ENCODE data around the gene HCCS. TPM values are rescaled to one million over a fixed set of nuclear protein-coding genes. Genes with fewer than 3 reads are reported as not detected.

The HCCS gene
- total RNA-seq, 2 experiments from 2014 or later, result 19.3 TPM

DNA sequence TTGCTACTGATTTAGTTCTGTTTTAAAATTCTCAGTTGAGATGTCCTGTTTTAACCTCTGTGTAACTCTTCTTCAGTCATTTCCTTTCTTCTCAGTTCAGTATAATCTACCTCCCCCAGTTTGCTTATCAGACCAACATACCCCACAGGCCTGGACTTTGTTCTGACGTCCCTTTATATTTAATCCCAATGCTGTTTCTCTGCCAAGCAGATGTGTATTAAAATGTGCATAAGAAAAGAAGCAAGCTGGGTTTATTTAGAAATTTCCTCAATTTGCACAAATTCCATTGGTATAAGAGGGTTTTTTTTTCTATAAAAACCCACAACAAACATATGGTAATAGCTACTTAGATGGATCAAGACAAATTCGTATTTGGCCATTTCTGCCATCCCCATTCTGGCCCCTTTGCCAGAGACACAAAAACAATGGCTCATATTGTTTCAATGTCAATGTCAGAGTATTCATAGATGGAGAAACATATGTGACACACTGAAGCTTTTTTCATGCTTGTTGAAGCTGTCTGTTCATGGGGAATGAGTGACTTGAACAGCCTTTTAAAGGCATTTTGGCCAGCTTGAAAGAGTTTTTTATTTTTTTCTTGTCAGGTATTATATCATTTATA, 24.5 kb downstream of the HCCS start:
- POLR2A ChIA-PET, result no interaction called here
- Mint-ChIP-seq H3K36me3 (no peaks in the 10 kb centered on the region), H3K27ac (no peak overlapping the region), H3K27me3 (no peaks in the 10 kb centered on the region), H3K4me1 (no peaks in the 10 kb centered on the region), H3K9me3 (no peaks in the 10 kb centered on the region), H3K4me3 (no peak overlapping the region)
- DNase-seq (no peak), ATAC-seq (ENCODE audit: low read depth) (no peak)

- Mint-ChIP-seq H3K27me3 (no peaks in the 10 kb centered on the region), H3K36me3 (no peaks in the 10 kb centered on the region), H3K4me3 (no peak overlapping the region), H3K4me1 (no peaks in the 10 kb centered on the region), H3K9me3 (no peaks in the 10 kb centered on the region), H3K27ac (no peak overlapping the region)
- DNase-seq (no peak), ATAC-seq (ENCODE audit: low read depth) (no peak)
- POLR2A ChIA-PET, result no interaction called here
These were observed 26.5 kb downstream of the HCCS start for GRCh38 chrX:11137543-11138139.

DNA sequence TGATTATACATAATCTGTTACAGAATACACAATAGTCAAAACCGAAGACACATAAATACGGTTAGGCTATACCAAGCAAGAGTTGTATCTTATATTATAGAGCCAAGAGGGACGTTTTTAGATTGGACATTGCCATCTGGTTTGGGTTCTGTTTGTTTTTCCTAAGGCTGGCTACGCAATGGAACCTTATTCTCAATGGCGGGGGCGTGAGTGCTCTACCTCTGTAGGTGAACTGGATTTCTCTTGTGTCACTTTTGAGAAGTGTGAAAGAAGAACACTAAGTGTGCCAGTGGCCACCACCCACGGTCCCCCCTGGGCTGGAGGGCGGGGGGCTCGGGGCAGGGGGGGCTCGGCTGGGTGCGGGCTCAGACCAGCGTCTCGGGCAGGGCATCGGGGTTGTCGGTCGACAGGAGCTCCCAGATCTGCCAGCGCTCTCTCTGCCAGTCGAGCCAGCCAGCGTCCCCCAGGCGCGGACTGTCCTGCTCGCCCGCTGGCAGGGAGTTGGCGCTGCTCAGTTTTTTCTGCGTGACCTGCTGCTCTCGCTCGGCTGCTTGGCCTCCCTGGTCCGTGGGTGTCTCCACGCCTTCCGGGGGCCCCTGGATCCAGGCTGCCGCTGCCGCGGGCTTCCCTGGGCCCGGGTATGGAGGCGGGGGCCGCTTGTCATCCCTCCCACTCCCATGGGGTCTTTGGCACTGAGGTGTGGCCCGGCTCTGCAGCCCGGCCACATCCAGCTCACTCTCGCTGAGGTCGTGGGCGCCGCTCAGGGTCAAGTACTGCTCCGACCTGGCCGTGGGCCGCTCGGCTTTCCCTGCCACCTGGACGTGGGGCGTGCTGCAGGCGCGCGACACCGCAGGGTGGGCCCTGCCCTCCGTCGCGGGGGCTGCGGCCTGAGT, 27.6 kb downstream of the HCCS start:
- no peaks in the 10 kb centered on the region for H3K4me1 Mint-ChIP-seq
- H3K4me3 Mint-ChIP-seq, result no peak overlapping the region

GRCh38 chrX:11143931-11144678, 33.0 kb downstream of the HCCS start:
- H3K27me3 Mint-ChIP-seq, result no peaks in the 10 kb centered on the region
- ATAC-seq (ENCODE audit: low read depth) (peak; percentile 68), DNase-seq (no peak)
- no peak overlapping the region for H3K27ac Mint-ChIP-seq
- peaks cover 2% of the 10 kb centered on the region for H3K4me1 Mint-ChIP-seq
- H3K4me3 Mint-ChIP-seq, result peak overlapping the region; percentile 35
- no peaks in the 10 kb centered on the region for H3K36me3 Mint-ChIP-seq
- H3K9me3 Mint-ChIP-seq, result no peaks in the 10 kb centered on the region
- POLR2A ChIA-PET, result no interaction called here

More for the DNA sequence above, 27.6 kb downstream of the HCCS start:
- Mint-ChIP-seq H3K27me3 (no peaks in the 10 kb centered on the region), H3K27ac (no peak overlapping the region), H3K9me3 (no peaks in the 10 kb centered on the region), H3K36me3 (no peaks in the 10 kb centered on the region)
- ATAC-seq (ENCODE audit: low read depth), result no peak
- DNase-seq, result no peak
- POLR2A ChIA-PET, result no interaction called here

GRCh38 chrX:11146411-11146810, 35.3 kb downstream of the HCCS start:
- POLR2A ChIA-PET, result no interaction called here
- ATAC-seq (ENCODE audit: low read depth) (no peak), DNase-seq (no peak)
- no peaks in the 10 kb centered on the region for H3K9me3 Mint-ChIP-seq
- no peaks in the 10 kb centered on the region for H3K27me3 Mint-ChIP-seq
- peaks cover 2% of the 10 kb centered on the region for H3K4me1 Mint-ChIP-seq
- no peaks in the 10 kb centered on the region for H3K36me3 Mint-ChIP-seq
- H3K4me3 Mint-ChIP-seq, result no peak overlapping the region
- no peak overlapping the region for H3K27ac Mint-ChIP-seq

DNA sequence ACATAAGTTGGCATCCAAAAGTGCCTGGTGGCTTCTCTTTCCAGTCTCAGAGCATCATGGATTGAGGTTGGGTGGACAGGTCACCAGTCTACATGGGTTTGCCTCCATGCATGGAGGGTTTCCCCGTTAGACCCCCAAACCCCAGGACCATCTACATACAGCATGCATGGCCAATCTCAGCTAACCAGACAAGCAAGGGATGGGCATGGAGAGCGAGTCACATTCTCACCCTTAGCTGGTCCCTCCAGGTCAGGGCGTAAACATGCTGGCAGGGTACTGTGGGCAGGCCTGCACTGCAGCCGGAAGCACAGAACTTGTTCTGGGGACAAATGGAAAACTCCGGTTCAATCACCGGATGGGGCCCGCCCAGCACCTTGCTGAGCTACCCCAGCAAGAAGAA, 37.3 kb downstream of the HCCS start:
- no peak for DNase-seq
- Mint-ChIP-seq H3K27me3 (no peaks in the 10 kb centered on the region), H3K36me3 (no peaks in the 10 kb centered on the region), H3K4me1 (peaks cover 2% of the 10 kb centered on the region), H3K4me3 (no peak overlapping the region), H3K9me3 (no peaks in the 10 kb centered on the region), H3K27ac (no peak overlapping the region)
- no peak for ATAC-seq (ENCODE audit: low read depth)
- POLR2A ChIA-PET, result no interaction called here

DNA sequence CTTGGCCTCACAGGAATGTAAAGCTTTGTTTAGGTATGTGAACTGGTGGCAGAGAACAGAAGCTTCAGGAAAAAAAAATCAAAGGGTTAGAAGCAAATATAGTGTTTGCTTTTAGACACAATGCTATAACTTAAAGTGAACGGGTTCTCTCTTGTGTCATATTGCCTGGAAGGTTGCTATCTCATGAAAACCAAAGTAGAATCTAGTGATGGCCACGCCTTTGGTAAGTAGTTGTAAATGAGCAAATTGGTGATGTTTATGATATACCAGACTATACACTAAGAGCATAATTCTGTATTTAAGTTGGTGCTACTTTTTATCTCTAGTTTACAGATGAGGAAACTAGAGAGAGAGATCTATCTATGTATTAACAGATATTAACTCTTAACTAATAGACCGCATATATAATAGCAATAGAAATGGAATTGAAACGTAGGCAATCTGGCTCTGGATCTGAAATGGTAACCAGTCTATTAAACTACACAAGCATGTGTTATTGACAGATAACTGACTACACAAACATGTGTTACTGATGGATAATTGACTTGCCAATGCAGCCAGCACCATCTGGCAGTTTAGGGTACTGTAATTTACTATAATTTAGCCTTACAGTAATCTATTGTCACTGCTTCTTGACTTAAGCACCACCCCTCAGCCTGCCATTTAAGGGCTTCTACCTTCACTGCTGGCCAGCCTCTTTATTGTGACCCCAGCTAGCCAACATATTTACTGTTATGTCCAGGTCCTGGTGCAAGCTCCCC, 40.8 kb downstream of the HCCS start:
- no peak for ATAC-seq (ENCODE audit: low read depth)
- no peaks in the 10 kb centered on the region for H3K27me3 Mint-ChIP-seq

DNA sequence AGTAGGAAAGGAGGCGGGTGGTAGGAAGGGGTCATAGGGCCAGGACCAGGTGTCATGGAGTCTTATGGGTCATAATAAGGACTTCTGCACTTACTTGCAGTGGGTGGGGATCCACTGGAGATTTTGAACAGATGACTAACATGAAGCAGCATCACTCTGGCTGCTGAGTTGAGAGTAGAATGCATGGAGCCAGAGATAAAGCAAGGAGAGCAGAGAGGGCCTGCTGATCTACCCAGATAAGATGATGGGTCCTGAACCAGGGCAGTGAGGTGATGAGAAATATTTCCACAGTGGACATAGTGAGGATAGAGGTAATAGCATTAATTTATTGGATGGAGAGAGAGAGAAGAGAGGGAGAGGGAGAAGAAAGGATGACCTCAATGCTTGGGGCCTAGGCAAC, 48.0 kb downstream of the HCCS start:
- H3K27me3 Mint-ChIP-seq, result no peaks in the 10 kb centered on the region
- H3K4me1 Mint-ChIP-seq, result no peaks in the 10 kb centered on the region
- POLR2A ChIA-PET, result no interaction called here
- DNase-seq, result no peak
- no peaks in the 10 kb centered on the region for H3K9me3 Mint-ChIP-seq
- H3K4me3 Mint-ChIP-seq, result no peak overlapping the region
- H3K36me3 Mint-ChIP-seq, result no peaks in the 10 kb centered on the region
- no peak for ATAC-seq (ENCODE audit: low read depth)
- H3K27ac Mint-ChIP-seq, result no peak overlapping the region

More for the DNA sequence above, 40.8 kb downstream of the HCCS start:
- Mint-ChIP-seq H3K4me3 (no peak overlapping the region), H3K36me3 (no peaks in the 10 kb centered on the region), H3K9me3 (no peaks in the 10 kb centered on the region), H3K4me1 (no peaks in the 10 kb centered on the region), H3K27ac (no peak overlapping the region)
- no peak for DNase-seq
- POLR2A ChIA-PET, result no interaction called here

DNA sequence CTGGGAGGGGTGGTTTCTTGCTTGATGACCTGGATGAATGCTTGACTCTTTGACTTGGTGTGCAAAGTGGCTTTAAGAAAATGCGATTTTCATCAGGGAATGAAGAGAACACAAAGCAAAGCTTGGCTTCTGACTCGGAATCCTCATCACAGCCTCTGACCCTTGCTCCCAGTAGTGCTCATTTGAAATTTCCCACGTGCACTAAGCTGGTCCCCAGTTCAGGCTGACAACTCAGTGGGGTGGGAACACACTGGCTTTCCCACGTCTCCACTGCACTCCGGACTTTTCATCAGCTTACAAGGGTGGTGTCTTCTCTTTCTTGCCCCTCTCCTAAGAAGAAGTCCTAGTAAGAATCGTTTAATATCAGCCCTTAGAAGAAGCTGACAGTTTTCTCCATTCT, 53.3 kb downstream of the HCCS start:
- no peak overlapping the region for H3K4me3 Mint-ChIP-seq
- POLR2A ChIA-PET, result no interaction called here
- H3K36me3 Mint-ChIP-seq, result no peaks in the 10 kb centered on the region
- H3K4me1 Mint-ChIP-seq, result no peaks in the 10 kb centered on the region
- DNase-seq, result no peak
- H3K9me3 Mint-ChIP-seq, result no peaks in the 10 kb centered on the region
- no peak for ATAC-seq (ENCODE audit: low read depth)
- H3K27ac Mint-ChIP-seq, result no peak overlapping the region
- H3K27me3 Mint-ChIP-seq, result no peaks in the 10 kb centered on the region

GRCh38 chrX:11171956-11172355, 60.8 kb downstream of the HCCS start:
- Mint-ChIP-seq H3K36me3 (no peaks in the 10 kb centered on the region), H3K27ac (no peak overlapping the region), H3K4me1 (no peaks in the 10 kb centered on the region), H3K9me3 (no peaks in the 10 kb centered on the region), H3K27me3 (peaks cover 3% of the 10 kb centered on the region), H3K4me3 (no peak overlapping the region)
- ATAC-seq (ENCODE audit: low read depth) (no peak), DNase-seq (no peak)
- POLR2A ChIA-PET, result no interaction called here

DNA sequence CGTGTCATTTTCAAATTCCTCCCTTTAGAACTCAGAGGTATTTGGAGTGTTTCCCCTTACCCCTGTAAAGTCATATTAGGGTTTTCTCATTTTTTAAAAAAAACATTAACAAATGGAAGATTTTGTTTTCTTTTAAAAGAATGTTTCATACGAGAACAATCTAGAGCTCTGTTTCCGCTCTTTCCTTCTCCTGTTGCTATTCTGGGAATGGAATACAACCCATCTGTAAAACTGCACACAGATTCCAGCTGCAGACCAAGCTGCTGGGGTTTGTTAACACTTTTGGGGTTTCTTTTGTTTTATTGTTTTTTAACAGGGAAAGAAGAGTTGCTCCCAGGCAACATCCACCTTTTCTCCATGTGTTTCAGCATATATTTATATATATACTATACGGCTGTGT, 61.3 kb downstream of the HCCS start:
- Mint-ChIP-seq H3K27me3 (peaks cover 3% of the 10 kb centered on the region), H3K4me1 (no peaks in the 10 kb centered on the region), H3K4me3 (no peak overlapping the region), H3K36me3 (no peaks in the 10 kb centered on the region), H3K27ac (no peak overlapping the region), H3K9me3 (no peaks in the 10 kb centered on the region)
- DNase-seq (no peak), ATAC-seq (ENCODE audit: low read depth) (no peak)
- POLR2A ChIA-PET, result no interaction called here
